ENCODE data around the gene SLITRK2.

The SLITRK2 gene

GRCh38 chrX:145848857-145849256 is 31.2 kb downstream of the SLITRK2 start:
- Histone ChIP-seq H3K27ac (ENCODE audit: low read depth in 2 of 2, low read length in 2 of 2) (no peak overlapping the region), H3K9ac (ENCODE audit: low read depth in 1 of 2, low read length in 2 of 2) (no peak overlapping the region), H3K27me3 (ENCODE audit: control insufficient read depth in 2 of 2, insufficient read depth in 2 of 2, low read length in 2 of 2) (no peaks in the 10 kb centered on the region), H3K36me3 (ENCODE audit: control insufficient read depth in 2 of 2, insufficient read depth in 2 of 2, low read length in 2 of 2) (no peaks in the 10 kb centered on the region), H3K9me3 (ENCODE audit: control insufficient read depth in 2 of 2, low read length in 2 of 2) (no peaks in the 10 kb centered on the region), H3K4me3 (ENCODE audit: low read length in 2 of 2) (no peak overlapping the region), H3K4me1 (ENCODE audit: control insufficient read depth in 2 of 2, insufficient read depth in 2 of 2, low read length in 2 of 2) (no peaks in the 10 kb centered on the region)

- no peak overlapping the region for H3K27ac ChIP-seq (ENCODE audit: low read depth in 2 of 2, low read length in 2 of 2)
- H3K27me3 ChIP-seq (ENCODE audit: control insufficient read depth in 2 of 2, insufficient read depth in 2 of 2, low read length in 2 of 2) = no peaks in the 10 kb centered on the region
- H3K9me3 ChIP-seq (ENCODE audit: control insufficient read depth in 2 of 2, low read length in 2 of 2) = no peaks in the 10 kb centered on the region
- no peaks in the 10 kb centered on the region for H3K36me3 ChIP-seq (ENCODE audit: control insufficient read depth in 2 of 2, insufficient read depth in 2 of 2, low read length in 2 of 2)
- no peak overlapping the region for H3K4me3 ChIP-seq (ENCODE audit: low read length in 2 of 2)
- no peak overlapping the region for H3K9ac ChIP-seq (ENCODE audit: low read depth in 1 of 2, low read length in 2 of 2)
- H3K4me1 ChIP-seq (ENCODE audit: control insufficient read depth in 2 of 2, insufficient read depth in 2 of 2, low read length in 2 of 2) = no peaks in the 10 kb centered on the region
Measured at GRCh38 chrX:145853181-145853580, 35.6 kb downstream of the SLITRK2 start.

GRCh38 chrX:145856181-145856580 is 38.6 kb downstream of the SLITRK2 start:
- Histone ChIP-seq H3K4me3 (ENCODE audit: low read length in 2 of 2) (no peak overlapping the region), H3K9me3 (ENCODE audit: control insufficient read depth in 2 of 2, low read length in 2 of 2) (no peaks in the 10 kb centered on the region), H3K36me3 (ENCODE audit: control insufficient read depth in 2 of 2, insufficient read depth in 2 of 2, low read length in 2 of 2) (no peaks in the 10 kb centered on the region), H3K27ac (ENCODE audit: low read depth in 2 of 2, low read length in 2 of 2) (no peak overlapping the region), H3K4me1 (ENCODE audit: control insufficient read depth in 2 of 2, insufficient read depth in 2 of 2, low read length in 2 of 2) (no peaks in the 10 kb centered on the region), H3K27me3 (ENCODE audit: control insufficient read depth in 2 of 2, insufficient read depth in 2 of 2, low read length in 2 of 2) (no peaks in the 10 kb centered on the region), H3K9ac (ENCODE audit: low read depth in 1 of 2, low read length in 2 of 2) (no peak overlapping the region)

- H3K27me3 ChIP-seq (ENCODE audit: control insufficient read depth in 2 of 2, insufficient read depth in 2 of 2, low read length in 2 of 2) = no peaks in the 10 kb centered on the region
- no peak overlapping the region for H3K27ac ChIP-seq (ENCODE audit: low read depth in 2 of 2, low read length in 2 of 2)
- no peak overlapping the region for H3K4me3 ChIP-seq (ENCODE audit: low read length in 2 of 2)
- H3K9ac ChIP-seq (ENCODE audit: low read depth in 1 of 2, low read length in 2 of 2) = no peak overlapping the region
- no peaks in the 10 kb centered on the region for H3K4me1 ChIP-seq (ENCODE audit: control insufficient read depth in 2 of 2, insufficient read depth in 2 of 2, low read length in 2 of 2)
- H3K9me3 ChIP-seq (ENCODE audit: control insufficient read depth in 2 of 2, low read length in 2 of 2) = no peaks in the 10 kb centered on the region
- H3K36me3 ChIP-seq (ENCODE audit: control insufficient read depth in 2 of 2, insufficient read depth in 2 of 2, low read length in 2 of 2) = no peaks in the 10 kb centered on the region
Measured at GRCh38 chrX:145861818-145862217, 44.2 kb downstream of the SLITRK2 start.

GRCh38 chrX:145865082-145865481 is 47.5 kb downstream of the SLITRK2 start:
- H3K4me3 ChIP-seq (ENCODE audit: low read length in 2 of 2) = no peak overlapping the region
- H3K9ac ChIP-seq (ENCODE audit: low read depth in 1 of 2, low read length in 2 of 2) = no peak overlapping the region
- H3K27ac ChIP-seq (ENCODE audit: low read depth in 2 of 2, low read length in 2 of 2) = no peak overlapping the region
- H3K4me1 ChIP-seq (ENCODE audit: control insufficient read depth in 2 of 2, insufficient read depth in 2 of 2, low read length in 2 of 2) = no peaks in the 10 kb centered on the region
- H3K36me3 ChIP-seq (ENCODE audit: control insufficient read depth in 2 of 2, insufficient read depth in 2 of 2, low read length in 2 of 2) = no peaks in the 10 kb centered on the region
- H3K27me3 ChIP-seq (ENCODE audit: control insufficient read depth in 2 of 2, insufficient read depth in 2 of 2, low read length in 2 of 2) = no peaks in the 10 kb centered on the region
- H3K9me3 ChIP-seq (ENCODE audit: control insufficient read depth in 2 of 2, low read length in 2 of 2) = no peaks in the 10 kb centered on the region

Data from mucosa of rectum (tissue), 2 donors.